CD4-positive, CD25-positive, alpha-beta regulatory T cell (primary cell): ENCODE data around the gene KRT73. TPM values are rescaled to one million over a fixed set of nuclear protein-coding genes. Genes with fewer than 3 reads are reported as not detected.

Experiments used
- ATAC-seq, 2 donors: fragments of 150-1000 bp; cut with Tn5 transposase; one replicate each; pipeline ENCODE4 v1.10.0; 2021; ENCODE audit warnings: low read depth in 2 of 2, moderate number of reproducible peaks in 2 of 2, moderate library complexity in 1 of 2
- DNase-seq, 3 donors: peaks; one replicate each; pipeline versions ENCODE4 v3.0.0 to v3.0.0-alpha.2; 2012 to 2022; ENCODE audit warnings: mixed read lengths in 1 of 3
- H3K27ac ChIP-seq: one replicate; pipeline ENCODE4 v1.7.0; 2013; ENCODE audit warnings: mild to moderate bottlenecking, low read length; ENCODE audit not compliant: insufficient read depth, poor library complexity, severe bottlenecking
- H3K27me3 ChIP-seq: one replicate; pipeline ENCODE4 v1.7.0; 2013; ENCODE audit warnings: low read length; ENCODE audit not compliant: control insufficient read depth, insufficient read depth
- H3K36me3 ChIP-seq: one replicate; pipeline ENCODE4 v1.7.0; 2013; ENCODE audit warnings: mild to moderate bottlenecking, low read length, moderate library complexity; ENCODE audit not compliant: control insufficient read depth, insufficient read depth
- H3K4me1 ChIP-seq: 2 replicates; pipeline ENCODE4 v1.7.0; 2013; ENCODE audit warnings: mild to moderate bottlenecking, low read length; ENCODE audit not compliant: insufficient read depth, control insufficient read depth, poor library complexity, severe bottlenecking
- H3K4me3 ChIP-seq: one replicate; pipeline ENCODE4 v1.7.0; 2013; ENCODE audit warnings: low read depth, mild to moderate bottlenecking, low read length, moderate library complexity
- H3K9me3 ChIP-seq, 2 experiments: 1 replicate in 1 of 2; 2 replicates in 1 of 2; pipeline ENCODE4 v1.7.0; 2013; ENCODE audit warnings: low read length in 2 of 2, mild to moderate bottlenecking in 1 of 2, moderate library complexity in 1 of 2; ENCODE audit not compliant: control insufficient read depth in 2 of 2
- H3K27ac Mint-ChIP-seq, 3 donors: one replicate each; pipeline ENCODE4 v1.8.0; 2020 to 2022; ENCODE audit warnings: mild to moderate bottlenecking in 3 of 3, mixed read lengths in 3 of 3, moderate library complexity in 2 of 3
- H3K27me3 Mint-ChIP-seq: one replicate; pipeline ENCODE4 v1.8.0; 2022; ENCODE audit warnings: mild to moderate bottlenecking, mixed read lengths
- H3K36me3 Mint-ChIP-seq: one replicate; pipeline ENCODE4 v1.8.0; 2020; ENCODE audit warnings: mixed read lengths
- H3K4me1 Mint-ChIP-seq, 4 donors: one replicate each; pipeline ENCODE4 v1.8.0; 2020 to 2022; ENCODE audit warnings: mixed read lengths in 4 of 4, mild to moderate bottlenecking in 1 of 4
- H3K4me3 Mint-ChIP-seq, 4 donors: one replicate each; pipeline ENCODE4 v1.8.0; 2020 to 2022; ENCODE audit warnings: mild to moderate bottlenecking in 4 of 4, mixed read lengths in 4 of 4, moderate library complexity in 3 of 4
- H3K9me3 Mint-ChIP-seq, 7 donors: one replicate each; pipeline ENCODE4 v1.8.0; 2020 to 2022; ENCODE audit warnings: mixed read lengths in 7 of 7, mild to moderate bottlenecking in 3 of 7, moderate library complexity in 2 of 7
- polyA plus RNA-seq, 4 donors: library from polyadenylated mRNA; unstranded; fragments of 300-500 nt; fragmentation: Illumina TruSeq; gene quantifications; one replicate each; pipeline ENCODE4 v1.2.3, GENCODE V29; 2021
- total RNA-seq: library from RNA; stranded (reverse); gene quantifications from one replicate; pipeline ENCODE4 v1.2.3, GENCODE V29; 2022

Gene KRT73
- total and polyA plus RNA-seq, 5 donors from 2014 or later: 1.0 to 1.4 (median 1.1) TPM; not detected in 2

DNA sequence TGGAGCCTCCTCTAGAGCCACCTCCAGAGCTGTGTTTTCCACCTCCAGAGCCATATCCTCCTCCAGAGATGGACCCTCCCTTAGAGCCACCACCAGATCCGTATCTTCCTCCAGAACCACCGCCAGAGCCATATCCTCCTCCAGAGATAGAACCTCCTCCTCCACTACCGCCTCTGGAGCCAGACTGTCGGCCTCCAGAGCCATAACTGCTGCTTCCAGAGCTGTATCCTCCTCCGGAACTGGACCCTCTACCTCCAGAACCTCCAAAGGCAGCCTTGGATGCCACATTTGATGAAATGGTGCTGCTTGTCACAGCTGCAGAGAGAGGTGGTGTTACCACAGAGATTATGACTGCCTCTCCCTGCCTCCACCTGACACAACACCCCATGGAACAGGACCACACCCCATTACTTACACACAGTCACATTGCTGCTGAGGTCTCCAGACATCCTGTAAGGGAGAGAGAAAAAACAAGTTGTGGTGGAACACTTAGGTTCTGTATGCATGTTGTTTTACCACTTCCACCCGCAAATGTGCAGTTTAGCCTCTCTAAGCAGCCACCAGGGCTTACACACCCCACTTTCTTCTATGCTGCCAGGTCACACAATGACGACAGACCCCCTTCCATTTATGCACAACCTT lies 26.9 kb upstream of the KRT73 start:
- Mint-ChIP-seq H3K4me3 (peak overlapping the region; percentile 59 to 84 (median 66)), H3K9me3 (peaks cover 0 to 4% (median 0%) of the 10 kb centered on the region in 7 donors), H3K36me3 (no peaks in the 10 kb centered on the region), H3K27me3 (peaks cover 9% of the 10 kb centered on the region), H3K27ac (peak overlapping the region; percentile 98 to 99 (median 99)), H3K4me1 (peaks cover 0 to 63% (median 9%) of the 10 kb centered on the region in 4 donors)
- Histone ChIP-seq H3K4me3 (no peak overlapping the region), H3K36me3 (no peaks in the 10 kb centered on the region), H3K9me3 (no peaks in the 10 kb centered on the region), H3K27me3 (no peaks in the 10 kb centered on the region), H3K27ac (peak overlapping the region; percentile 36), H3K4me1 (peaks cover 6% of the 10 kb centered on the region)
- ATAC-seq: peak; percentile 86 to 92
- DNase-seq: peak in 2 of 3 donors; percentile 78 to 86

DNA sequence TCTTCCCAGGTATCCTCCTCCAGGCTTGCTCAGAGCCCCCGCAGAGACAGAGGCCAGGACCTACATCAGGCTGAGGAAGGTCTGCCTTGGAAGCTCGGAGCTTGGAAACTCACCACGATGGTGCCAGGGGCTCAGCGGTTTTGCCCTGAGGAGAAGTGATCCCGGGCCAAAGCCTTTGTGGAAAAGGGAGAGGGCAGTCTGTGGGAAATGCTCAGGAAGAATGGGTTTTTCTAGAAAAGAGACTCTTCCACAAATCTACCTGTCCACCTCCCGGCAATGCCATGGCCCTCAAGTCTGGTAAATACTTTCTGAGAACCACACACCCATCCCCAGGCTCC lies 25.7 kb upstream of the KRT73 start:
- peak overlapping the region; percentile 68 to 99 (median 99) for H3K27ac Mint-ChIP-seq
- Histone ChIP-seq H3K27ac (no peak overlapping the region), H3K9me3 (no peaks in the 10 kb centered on the region), H3K36me3 (no peaks in the 10 kb centered on the region), H3K4me1 (peaks cover 6% of the 10 kb centered on the region), H3K27me3 (peaks cover 5% of the 10 kb centered on the region), H3K4me3 (no peak overlapping the region)
- H3K9me3 Mint-ChIP-seq: peaks cover 0 to 4% (median 0%) of the 10 kb centered on the region in 7 donors
- ATAC-seq (no peak), DNase-seq (no peak)
- no peak overlapping the region for H3K4me3 Mint-ChIP-seq
- H3K36me3 Mint-ChIP-seq: no peaks in the 10 kb centered on the region
- peaks cover 0 to 60% (median 9%) of the 10 kb centered on the region in 4 donors for H3K4me1 Mint-ChIP-seq
- H3K27me3 Mint-ChIP-seq: peaks cover 7% of the 10 kb centered on the region

DNA sequence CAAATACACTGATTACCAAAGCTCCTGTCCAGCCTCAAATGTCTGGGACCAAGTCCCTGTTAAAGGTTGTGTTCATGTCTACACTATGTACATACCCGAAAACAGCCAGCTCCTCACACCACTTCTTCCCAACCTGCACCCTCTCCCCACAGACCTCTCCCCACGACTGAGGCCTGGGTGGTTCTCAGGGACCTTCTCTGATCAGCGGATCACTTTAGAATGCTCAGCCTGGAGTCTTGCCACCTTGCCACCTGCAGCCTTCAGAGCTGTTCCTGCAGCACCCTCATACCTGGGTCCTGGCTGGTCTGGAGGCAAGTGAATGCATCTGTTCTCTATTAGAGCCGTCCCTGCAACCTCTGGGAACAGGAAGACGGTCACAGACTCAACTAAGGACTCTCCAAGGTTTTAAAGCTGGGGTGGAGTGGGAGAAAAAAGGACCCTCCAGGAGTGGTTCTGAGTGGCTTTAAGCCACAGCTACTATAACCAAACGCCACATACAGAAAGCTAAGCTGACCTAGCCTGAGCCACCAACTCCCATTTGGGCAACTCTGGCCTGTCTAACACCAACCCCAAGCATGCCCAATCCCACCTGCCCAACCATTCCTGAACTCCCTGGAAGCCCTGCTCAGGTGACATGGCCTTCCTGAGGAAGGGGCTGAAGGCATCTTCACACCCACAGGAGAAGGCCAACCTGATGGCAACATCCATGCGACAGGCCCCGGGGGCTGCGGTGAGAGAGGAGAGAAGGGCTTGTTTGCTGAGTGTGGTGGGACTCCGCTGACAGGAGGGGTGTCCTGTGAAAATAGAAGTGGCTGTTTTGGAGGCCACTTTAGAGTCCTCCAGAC lies 25.1 kb upstream of the KRT73 start:
- H3K4me1 Mint-ChIP-seq: peaks cover 0 to 56% (median 9%) of the 10 kb centered on the region in 4 donors

DNA sequence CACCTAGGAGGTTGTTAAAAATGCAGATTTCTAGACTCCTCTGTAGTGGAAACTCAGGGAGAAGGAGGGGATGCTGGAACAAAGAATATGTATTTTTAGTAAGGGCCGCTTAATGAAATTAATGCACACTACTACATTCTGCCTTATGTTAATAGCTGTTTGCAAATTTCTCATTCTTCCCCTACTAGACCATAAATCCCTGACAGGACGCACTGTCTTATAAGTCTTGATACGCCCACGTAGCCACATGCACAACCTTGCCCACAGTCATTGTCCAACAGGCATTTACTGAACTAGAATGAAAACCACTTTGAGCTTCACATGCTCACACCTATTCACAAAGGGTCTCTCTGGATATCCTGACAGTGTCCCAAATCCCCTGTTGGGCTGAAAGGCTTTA lies 23.1 kb upstream of the KRT73 start:
- Mint-ChIP-seq H3K4me3 (no peak overlapping the region), H3K9me3 (peaks cover 0 to 4% (median 0%) of the 10 kb centered on the region in 7 donors), H3K36me3 (no peaks in the 10 kb centered on the region), H3K4me1 (peaks cover 0 to 40% (median 9%) of the 10 kb centered on the region in 4 donors), H3K27ac (peak overlapping the region in 2 of 3 donors; percentile 74 to 87), H3K27me3 (peaks cover 9% of the 10 kb centered on the region)
- no peaks in the 10 kb centered on the region for H3K36me3 ChIP-seq
- H3K4me3 ChIP-seq: no peak overlapping the region
- no peak for DNase-seq
- no peak for ATAC-seq
- H3K27me3 ChIP-seq: peaks cover 5% of the 10 kb centered on the region
- no peaks in the 10 kb centered on the region for H3K9me3 ChIP-seq
- no peak overlapping the region for H3K27ac ChIP-seq
- peaks cover 6% of the 10 kb centered on the region for H3K4me1 ChIP-seq

More for the DNA sequence above, 25.1 kb upstream of the KRT73 start:
- peaks cover 5% of the 10 kb centered on the region for H3K27me3 Mint-ChIP-seq
- ATAC-seq (no peak), DNase-seq (no peak)
- H3K27ac ChIP-seq: no peak overlapping the region
- no peaks in the 10 kb centered on the region for H3K9me3 ChIP-seq
- peak overlapping the region; percentile 80 to 89 (median 87) for H3K27ac Mint-ChIP-seq
- H3K4me1 ChIP-seq: peaks cover 6% of the 10 kb centered on the region
- H3K4me3 ChIP-seq: no peak overlapping the region
- H3K9me3 Mint-ChIP-seq: peaks cover 0 to 4% (median 0%) of the 10 kb centered on the region in 7 donors
- no peaks in the 10 kb centered on the region for H3K36me3 ChIP-seq
- peaks cover 5% of the 10 kb centered on the region for H3K27me3 ChIP-seq
- no peak overlapping the region for H3K4me3 Mint-ChIP-seq
- no peaks in the 10 kb centered on the region for H3K36me3 Mint-ChIP-seq

DNA sequence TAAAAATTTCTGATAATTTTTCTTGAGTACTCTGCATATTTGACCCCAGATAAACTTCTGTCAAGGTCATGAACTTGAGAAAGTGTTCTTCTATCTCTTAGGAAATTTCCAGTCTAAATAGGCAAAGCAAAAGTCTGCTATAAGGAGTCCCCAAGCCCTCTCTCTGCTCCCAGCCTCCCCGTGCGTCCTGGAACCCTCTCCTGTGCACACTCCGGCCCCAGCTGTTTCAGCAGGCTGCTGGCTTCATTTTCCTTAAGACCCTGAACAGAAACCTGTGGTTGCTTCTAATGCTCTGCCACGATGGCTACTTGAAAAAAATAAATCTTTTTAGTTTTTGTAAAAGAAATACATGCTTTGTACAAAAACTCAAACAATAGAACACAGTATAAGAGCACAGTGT lies 18.9 kb upstream of the KRT73 start:
- Mint-ChIP-seq H3K27me3 (peaks cover 20% of the 10 kb centered on the region), H3K4me3 (no peak overlapping the region), H3K27ac (no peak overlapping the region), H3K4me1 (peaks cover 0 to 31% (median 1%) of the 10 kb centered on the region in 4 donors), H3K9me3 (peaks cover 0 to 2% (median 0%) of the 10 kb centered on the region in 7 donors), H3K36me3 (no peaks in the 10 kb centered on the region)
- no peaks in the 10 kb centered on the region for H3K36me3 ChIP-seq
- ATAC-seq (no peak), DNase-seq (no peak)
- no peak overlapping the region for H3K27ac ChIP-seq
- H3K4me3 ChIP-seq: no peak overlapping the region
- peaks cover 8% of the 10 kb centered on the region for H3K27me3 ChIP-seq
- no peaks in the 10 kb centered on the region for H3K4me1 ChIP-seq
- H3K9me3 ChIP-seq: no peaks in the 10 kb centered on the region

DNA sequence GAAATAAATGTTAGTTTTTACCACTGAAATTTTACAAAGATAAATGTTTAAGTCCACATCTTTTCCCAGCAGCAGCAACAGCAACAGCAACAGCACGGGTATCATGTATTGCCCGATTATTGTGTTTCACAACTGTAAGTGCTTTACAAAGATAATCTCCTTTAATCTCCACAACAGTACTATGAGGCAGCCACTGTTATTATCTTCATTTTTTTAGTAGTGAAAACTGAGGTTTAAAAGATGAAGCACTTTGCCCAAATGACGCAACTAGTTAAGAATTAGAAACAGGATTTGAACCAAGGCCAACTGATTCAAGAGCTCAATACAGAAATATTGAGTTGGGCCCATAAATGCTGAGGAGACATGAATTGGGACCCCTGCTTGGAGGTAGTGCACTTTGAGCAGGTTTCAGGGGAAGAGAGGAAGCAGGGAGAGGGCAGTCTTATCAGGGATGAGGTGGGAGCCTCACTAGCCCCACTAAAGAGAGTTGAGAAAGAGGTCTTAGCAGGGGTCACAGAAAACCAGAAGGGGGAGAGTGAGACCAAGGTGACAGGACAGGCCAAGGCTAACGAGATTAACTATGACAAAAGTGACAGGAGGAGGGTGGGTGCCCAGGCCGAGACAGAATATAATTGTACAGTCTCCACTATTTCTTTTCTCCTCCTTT lies 18.4 kb upstream of the KRT73 start:
- Mint-ChIP-seq H3K27me3 (peaks cover 20% of the 10 kb centered on the region), H3K4me1 (peaks cover 0 to 33% (median 1%) of the 10 kb centered on the region in 4 donors), H3K4me3 (no peak overlapping the region), H3K36me3 (no peaks in the 10 kb centered on the region), H3K9me3 (peaks cover 0 to 2% (median 0%) of the 10 kb centered on the region in 7 donors), H3K27ac (no peak overlapping the region)
- H3K9me3 ChIP-seq: no peaks in the 10 kb centered on the region
- no peak overlapping the region for H3K4me3 ChIP-seq
- no peak overlapping the region for H3K27ac ChIP-seq
- H3K4me1 ChIP-seq: no peaks in the 10 kb centered on the region
- H3K36me3 ChIP-seq: no peaks in the 10 kb centered on the region
- no peak for ATAC-seq
- no peak for DNase-seq
- H3K27me3 ChIP-seq: peaks cover 8% of the 10 kb centered on the region

DNA sequence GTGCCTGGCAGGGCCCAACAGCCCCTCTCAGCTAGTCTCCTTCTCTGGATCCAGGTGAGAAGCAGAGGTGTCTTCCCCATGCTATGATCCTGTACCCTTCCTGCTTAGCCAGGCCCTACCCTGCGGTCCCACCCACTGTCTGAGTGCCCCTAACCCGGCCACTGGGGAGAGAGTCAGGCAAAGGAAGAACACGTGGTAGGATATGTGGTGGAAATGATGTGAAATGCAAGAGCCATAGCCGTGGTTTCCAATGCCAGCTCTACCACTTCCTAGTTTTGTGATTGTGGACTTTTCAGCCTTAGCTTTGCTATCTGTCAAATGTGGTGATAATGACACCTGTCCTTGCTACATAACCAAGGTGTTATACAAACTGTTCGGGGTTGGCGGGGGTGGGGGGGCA lies 17.8 kb upstream of the KRT73 start:
- no peaks in the 10 kb centered on the region for H3K36me3 Mint-ChIP-seq
- H3K4me1 Mint-ChIP-seq: peaks cover 0 to 32% (median 1%) of the 10 kb centered on the region in 4 donors
- Histone ChIP-seq H3K27ac (no peak overlapping the region), H3K9me3 (no peaks in the 10 kb centered on the region), H3K4me1 (no peaks in the 10 kb centered on the region), H3K4me3 (no peak overlapping the region), H3K27me3 (peaks cover 8% of the 10 kb centered on the region), H3K36me3 (no peaks in the 10 kb centered on the region)
- H3K4me3 Mint-ChIP-seq: no peak overlapping the region
- H3K27ac Mint-ChIP-seq: no peak overlapping the region
- no peak for ATAC-seq
- peaks cover 0 to 2% (median 0%) of the 10 kb centered on the region in 7 donors for H3K9me3 Mint-ChIP-seq
- DNase-seq: no peak
- H3K27me3 Mint-ChIP-seq: peaks cover 20% of the 10 kb centered on the region
